Jurkat, Clone E6-1 (cell line): ENCODE measurements around the gene BRSK2.
A peak's percentile ranks its signal among the peaks of the same experiment; 100 is the strongest.
"Not testable (repeated sequence)": the region's sequence is repeated elsewhere in the genome, so short reads cannot be mapped to it uniquely, and the experiment has no call there.

Source experiments
- DNase-seq: peaks from one replicate; pipeline ENCODE4 v3.0.0-alpha.2; 2011; ENCODE audit warnings: low read depth, low spot score
- H3K4me3 ChIP-seq: 2 replicates; pipeline ENCODE4 v1.5.1; 2011; ENCODE audit warnings: mild to moderate bottlenecking, low read length, control low read depth, moderate library complexity

The BRSK2 gene

GRCh38 chr11:1404461-1405185 is 14.9 kb downstream of the BRSK2 start:
- H3K4me3 ChIP-seq: no peak overlapping the region
- no peak for DNase-seq

- no peak for DNase-seq
- H3K4me3 ChIP-seq: no peak overlapping the region
These were observed 15.7 kb downstream of the BRSK2 start for GRCh38 chr11:1405186-1406020.

- DNase-seq: no peak
- H3K4me3 ChIP-seq: no peak overlapping the region
These were observed 17.1 kb downstream of the BRSK2 start for GRCh38 chr11:1406571-1407485.

GRCh38 chr11:1407668-1408067 is 17.9 kb downstream of the BRSK2 start:
- no peak overlapping the region for H3K4me3 ChIP-seq
- DNase-seq: no peak

GRCh38 chr11:1408346-1408745 is 18.6 kb downstream of the BRSK2 start:
- H3K4me3 ChIP-seq: no peak overlapping the region
- DNase-seq: no peak

GRCh38 chr11:1409108-1409851 is 19.5 kb downstream of the BRSK2 start:
- no peak overlapping the region for H3K4me3 ChIP-seq
- DNase-seq: no peak

- not testable (repeated sequence) for H3K4me3 ChIP-seq, DNase-seq
These were observed 20.1 kb downstream of the BRSK2 start for GRCh38 chr11:1409852-1410125.

- no peak for DNase-seq
- no peak overlapping the region for H3K4me3 ChIP-seq
These were observed 20.9 kb downstream of the BRSK2 start for GRCh38 chr11:1410366-1411291.

- DNase-seq: no peak
- no peak overlapping the region for H3K4me3 ChIP-seq
These were observed 21.6 kb downstream of the BRSK2 start for GRCh38 chr11:1411301-1411700.

GRCh38 chr11:1411739-1412138 is 22.0 kb downstream of the BRSK2 start:
- not testable (repeated sequence) for DNase-seq

GRCh38 chr11:1412377-1413095 is 22.8 kb downstream of the BRSK2 start:
- no peak overlapping the region for H3K4me3 ChIP-seq
- no peak for DNase-seq

More at GRCh38 chr11:1411739-1412138, 22.0 kb downstream of the BRSK2 start:
- not testable (repeated sequence) for H3K4me3 ChIP-seq

- no peak for DNase-seq
- no peak overlapping the region for H3K4me3 ChIP-seq
These were observed 24.9 kb downstream of the BRSK2 start for GRCh38 chr11:1414650-1415049.

GRCh38 chr11:1415631-1416030 is 25.9 kb downstream of the BRSK2 start:
- no peak overlapping the region for H3K4me3 ChIP-seq
- no peak for DNase-seq

- not testable (repeated sequence) for H3K4me3 ChIP-seq
- peak; percentile 5 for DNase-seq
These were observed 28.6 kb downstream of the BRSK2 start for GRCh38 chr11:1418192-1418795.

- no peak overlapping the region for H3K4me3 ChIP-seq
- DNase-seq: no peak
These were observed 30.1 kb downstream of the BRSK2 start for GRCh38 chr11:1419811-1420210.

GRCh38 chr11:1421291-1421690 is 31.6 kb downstream of the BRSK2 start:
- DNase-seq: no peak
- H3K4me3 ChIP-seq: no peak overlapping the region

GRCh38 chr11:1422481-1422880 is 32.7 kb downstream of the BRSK2 start:
- H3K4me3 ChIP-seq: no peak overlapping the region
- no peak for DNase-seq
